BE2C (cell line): ENCODE data around the gene GLOD5.

ENCODE experiments used
- DNase-seq: peaks from one replicate; pipeline ENCODE4 v3.0.0-alpha.2; 2020
- H3K27me3 ChIP-seq: fragments of 250-450 bp; sonication (Bioruptor Pico); 2 replicates; pipeline ENCODE4 v1.5.1; 2020; ENCODE audit warnings: mild to moderate bottlenecking
- H3K36me3 ChIP-seq: fragments of 250-450 bp; sonication (Bioruptor Pico); 2 replicates; pipeline ENCODE4 v1.5.1; 2020; ENCODE audit warnings: mild to moderate bottlenecking
- H3K4me1 ChIP-seq: fragments of 250-450 bp; sonication (Bioruptor Pico); 2 replicates; pipeline ENCODE4 v1.5.1; 2020
- H3K4me3 ChIP-seq: 2 replicates; pipeline ENCODE4 v1.5.1; 2011; ENCODE audit warnings: low read depth, low read length
- H3K9me3 ChIP-seq: fragments of 250-450 bp; sonication (Bioruptor Pico); 2 replicates; pipeline ENCODE4 v1.5.1; 2020
- CTCF ChIP-seq: IDR thresholded peaks from 2 replicates; pipeline ENCODE4 v1.5.1; 2012; ENCODE audit warnings: mild to moderate bottlenecking, low read depth, low read length

GLOD5 gene

GRCh38 chrX:48747415-48748016 lies 14.0 kb upstream of the GLOD5 start:
- H3K9me3 ChIP-seq, result no peaks in the 10 kb centered on the region
- H3K4me1 ChIP-seq, result no peaks in the 10 kb centered on the region
- TF ChIP-seq CTCF, result no peak
- DNase-seq, result no peak
- H3K4me3 ChIP-seq, result no peak overlapping the region
- H3K27me3 ChIP-seq, result no peaks in the 10 kb centered on the region
- no peaks in the 10 kb centered on the region for H3K36me3 ChIP-seq

GRCh38 chrX:48749182-48749581 lies 12.4 kb upstream of the GLOD5 start:
- H3K4me1 ChIP-seq, result no peaks in the 10 kb centered on the region
- H3K36me3 ChIP-seq, result no peaks in the 10 kb centered on the region
- H3K9me3 ChIP-seq, result no peaks in the 10 kb centered on the region
- DNase-seq, result no peak
- H3K27me3 ChIP-seq, result no peaks in the 10 kb centered on the region
- H3K4me3 ChIP-seq, result no peak overlapping the region
- no peak for TF ChIP-seq CTCF

GRCh38 chrX:48751343-48751742 lies 10.2 kb upstream of the GLOD5 start:
- Histone ChIP-seq H3K9me3 (no peaks in the 10 kb centered on the region), H3K36me3 (no peaks in the 10 kb centered on the region), H3K4me1 (no peaks in the 10 kb centered on the region), H3K27me3 (no peaks in the 10 kb centered on the region), H3K4me3 (no peak overlapping the region)
- no peak for TF ChIP-seq CTCF
- DNase-seq, result no peak

- no peak for TF ChIP-seq CTCF
- Histone ChIP-seq H3K36me3 (no peaks in the 10 kb centered on the region), H3K9me3 (no peaks in the 10 kb centered on the region), H3K4me1 (no peaks in the 10 kb centered on the region), H3K4me3 (no peak overlapping the region), H3K27me3 (no peaks in the 10 kb centered on the region)
- DNase-seq, result no peak
Measured at GRCh38 chrX:48752498-48752897, 9.0 kb upstream of the GLOD5 start.

GRCh38 chrX:48753708-48754228 lies 7.8 kb upstream of the GLOD5 start:
- H3K9me3 ChIP-seq, result no peaks in the 10 kb centered on the region
- H3K4me3 ChIP-seq, result no peak overlapping the region
- no peaks in the 10 kb centered on the region for H3K4me1 ChIP-seq
- no peaks in the 10 kb centered on the region for H3K36me3 ChIP-seq
- H3K27me3 ChIP-seq, result no peaks in the 10 kb centered on the region
- no peak for DNase-seq
- no peak for TF ChIP-seq CTCF

GRCh38 chrX:48754238-48754637 lies 7.3 kb upstream of the GLOD5 start:
- no peaks in the 10 kb centered on the region for H3K27me3 ChIP-seq
- H3K4me1 ChIP-seq, result no peaks in the 10 kb centered on the region
- no peaks in the 10 kb centered on the region for H3K36me3 ChIP-seq
- H3K4me3 ChIP-seq, result no peak overlapping the region
- H3K9me3 ChIP-seq, result no peaks in the 10 kb centered on the region
- DNase-seq, result no peak
- TF ChIP-seq CTCF, result no peak
